ENCODE measurements around the gene KCNN1.
"Not testable (repeated sequence)": the region's sequence is repeated elsewhere in the genome, so short reads cannot be mapped to it uniquely, and the experiment has no call there.

The KCNN1 gene

GRCh38 chr19:17966550-17967256 lies at the start of gene KCNN1:
Gene KCNN1 (plus strand): TSS chr19:17967107. CDS start chr19:17973889, 6,782 bp downstream.
- no peak for DNase-seq

- DNase-seq, result not testable (repeated sequence)
Observed at GRCh38 chr19:17918151-17918550, 48.8 kb upstream of the KCNN1 start.

GRCh38 chr19:17919122-17919521 lies 47.8 kb upstream of the KCNN1 start:
- not testable (repeated sequence) for DNase-seq

GRCh38 chr19:17920527-17920926 lies 46.4 kb upstream of the KCNN1 start:
- no peak for DNase-seq

GRCh38 chr19:17922138-17922537 lies 44.8 kb upstream of the KCNN1 start:
- DNase-seq, result no peak

- DNase-seq, result no peak
Observed at GRCh38 chr19:17926044-17926443, 40.9 kb upstream of the KCNN1 start.

GRCh38 chr19:17929056-17929455 lies 37.9 kb upstream of the KCNN1 start:
- DNase-seq, result no peak

GRCh38 chr19:17931532-17932191 lies 35.2 kb upstream of the KCNN1 start:
- DNase-seq, result no peak

GRCh38 chr19:17932485-17933338 lies 34.2 kb upstream of the KCNN1 start, which contains the start of gene CCDC124:
Gene CCDC124 (plus strand): TSS chr19:17933015. CDS start chr19:17936421, 3,406 bp downstream.
- DNase-seq, result no peak

GRCh38 chr19:17933414-17934129 lies 33.3 kb upstream of the KCNN1 start:
- no peak for DNase-seq

GRCh38 chr19:17936379-17936778 lies 30.5 kb upstream of the KCNN1 start:
- no peak for DNase-seq

GRCh38 chr19:17937371-17937900 lies 29.5 kb upstream of the KCNN1 start:
- no peak for DNase-seq

GRCh38 chr19:17938092-17938845 lies 28.6 kb upstream of the KCNN1 start:
- DNase-seq, result no peak

GRCh38 chr19:17942181-17942580 lies 24.7 kb upstream of the KCNN1 start:
- DNase-seq, result no peak

GRCh38 chr19:17942582-17943273 lies 24.2 kb upstream of the KCNN1 start:
- no peak for DNase-seq

GRCh38 chr19:17943274-17944221 lies 23.4 kb upstream of the KCNN1 start:
- no peak for DNase-seq

GRCh38 chr19:17944301-17944700 lies 22.6 kb upstream of the KCNN1 start:
- DNase-seq, result no peak

GRCh38 chr19:17946965-17947784 lies 19.7 kb upstream of the KCNN1 start:
- DNase-seq, result no peak

Data from cortex of kidney (tissue), 1 donor.